ENCODE data around the gene SH2D7.
"Not testable (repeated sequence)": the region's sequence is repeated elsewhere in the genome, so short reads cannot be mapped to it uniquely, and the experiment has no call there.

Gene SH2D7

DNA sequence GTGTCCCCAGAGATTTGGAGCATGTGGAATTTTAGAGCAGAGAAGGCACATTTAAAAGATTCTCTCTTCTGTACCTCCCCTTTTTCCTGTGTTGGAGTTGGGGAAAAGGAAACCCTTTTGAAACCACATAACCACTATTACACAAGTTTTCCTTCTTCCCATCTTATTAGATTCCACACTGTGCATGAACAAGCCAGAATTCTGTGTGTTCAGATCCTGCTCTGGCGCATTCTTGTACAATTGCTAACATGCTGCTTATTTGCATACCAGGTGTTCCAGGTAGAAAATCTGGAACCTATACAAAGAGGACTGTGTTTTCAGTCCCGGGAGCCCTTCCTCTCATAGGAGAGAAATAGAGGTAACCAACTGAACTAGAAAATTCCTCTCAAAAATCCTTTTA, 41.4 kb downstream of the SH2D7 start:
- DNase-seq (ENCODE audit: low spot score), result no peak

- DNase-seq (ENCODE audit: low spot score), result no peak
These were observed 47.2 kb downstream of the SH2D7 start for GRCh38 chr15:78139578-78139977.

- DNase-seq (ENCODE audit: low spot score), result peak; percentile 37
These were observed 47.9 kb downstream of the SH2D7 start for GRCh38 chr15:78140292-78140691.

DNA sequence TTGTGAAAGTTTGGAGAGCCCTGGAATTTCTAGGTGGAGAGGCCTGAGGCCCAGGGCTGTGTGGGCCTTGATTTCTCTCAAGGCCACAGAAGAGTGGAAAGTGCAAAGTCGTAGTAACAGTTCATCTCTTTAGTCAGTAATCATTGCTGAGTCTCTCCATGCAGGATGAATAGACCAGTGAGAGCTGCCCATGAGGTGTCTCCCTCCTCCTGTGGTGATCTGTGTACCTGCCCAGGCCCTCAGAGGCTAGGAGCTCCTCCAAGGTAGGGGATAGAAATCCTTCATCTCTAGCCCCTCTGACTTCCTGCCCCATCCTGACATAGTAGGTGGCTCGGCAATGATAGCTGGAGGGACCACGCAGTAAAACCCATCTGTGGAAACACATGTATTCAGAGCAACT, 50.0 kb downstream of the SH2D7 start:
- DNase-seq (ENCODE audit: low spot score), result no peak

DNA sequence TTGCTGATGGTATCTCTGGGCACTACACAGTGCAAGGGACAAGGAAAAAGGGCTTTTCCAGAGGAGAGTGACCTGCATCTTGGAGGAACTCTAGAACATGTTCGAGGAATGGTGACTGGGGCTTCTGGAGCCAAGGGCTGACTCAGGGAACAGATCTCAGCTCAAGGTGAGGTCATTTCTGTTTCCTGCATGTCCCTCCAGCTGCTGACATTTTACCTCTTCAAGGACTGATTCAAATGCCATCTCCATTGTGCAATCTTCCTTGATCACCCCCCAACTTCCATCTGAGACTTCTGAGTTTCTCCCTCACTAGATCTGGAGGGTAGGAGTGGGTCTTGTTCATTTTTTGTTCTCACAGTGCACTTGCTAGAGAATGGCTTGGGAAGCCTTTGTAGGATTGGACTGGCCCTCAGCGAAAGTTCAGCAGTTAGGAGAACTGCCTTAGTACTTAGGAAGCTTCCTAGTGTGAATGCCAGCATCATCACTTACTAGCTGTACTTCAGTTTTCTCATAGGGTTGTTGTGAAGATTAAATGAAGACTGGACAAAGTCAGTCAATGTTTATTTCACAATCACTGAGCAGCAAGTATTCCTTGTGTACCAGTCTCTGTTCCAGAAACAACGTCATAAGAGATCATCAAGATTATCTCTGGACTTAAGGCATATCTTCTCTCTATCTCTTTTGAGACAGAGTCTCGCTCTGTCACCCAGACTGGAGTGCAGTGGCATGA, 54.2 kb downstream of the SH2D7 start:
- no peak for DNase-seq (ENCODE audit: low spot score)

GRCh38 chr15:78147566-78147965, 55.2 kb downstream of the SH2D7 start:
- DNase-seq (ENCODE audit: low spot score), result no peak

GRCh38 chr15:78148392-78149067, 56.2 kb downstream of the SH2D7 start:
- DNase-seq (ENCODE audit: low spot score), result no peak

- peak; percentile 92 for DNase-seq (ENCODE audit: low spot score)
These were observed 56.9 kb downstream of the SH2D7 start, which contains the start of gene IDH3A for GRCh38 chr15:78149068-78149804. Gene IDH3A, plus strand, starts transcription at chr15:78149362. Its CDS starts 42 bp downstream, at chr15:78149404.

DNA sequence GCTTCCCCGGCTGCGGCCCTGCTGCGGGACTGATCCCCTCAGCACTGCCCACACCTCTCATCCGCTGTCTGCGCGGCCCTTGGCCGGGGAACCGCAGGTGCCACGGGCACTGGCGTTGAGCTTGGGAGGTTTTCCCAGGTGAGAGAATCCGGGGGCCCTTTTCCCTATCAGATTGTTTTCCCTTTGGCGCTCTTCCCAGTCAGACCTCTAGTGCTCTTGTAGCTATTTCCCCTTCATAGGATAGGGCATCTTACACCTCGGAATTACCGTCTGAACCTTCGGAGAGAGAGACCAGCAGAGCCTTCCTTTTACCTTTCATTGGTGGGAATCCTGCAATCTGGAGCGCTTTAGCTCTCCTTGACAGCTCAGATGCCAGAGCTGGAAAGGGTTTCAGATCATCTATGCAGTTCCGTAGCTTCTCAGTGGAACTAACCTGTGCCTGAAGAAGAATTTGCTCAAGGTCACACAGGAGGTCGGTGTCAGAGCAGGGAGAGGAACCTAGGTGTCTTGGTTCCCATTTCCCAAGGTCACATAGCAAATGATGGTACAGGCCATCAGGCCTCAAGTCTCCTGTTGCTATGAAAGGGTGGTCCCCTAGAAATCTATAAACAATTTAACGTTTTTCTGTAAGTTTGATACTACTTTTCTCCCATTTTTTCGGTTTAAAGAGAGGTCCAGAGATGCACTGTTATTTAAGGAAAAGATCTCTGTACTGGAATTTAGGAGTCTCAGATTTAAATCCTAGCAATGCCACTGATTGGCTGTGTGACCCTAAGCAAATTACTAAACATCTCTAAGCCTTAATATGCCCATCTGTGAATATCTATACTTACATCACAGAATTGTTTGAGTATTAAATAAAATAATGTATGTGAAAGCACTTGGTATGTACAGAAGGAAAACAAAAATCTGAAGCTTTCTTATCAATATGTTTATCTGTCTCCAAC, 57.7 kb downstream of the SH2D7 start:
- no peak for DNase-seq (ENCODE audit: low spot score)

- not testable (repeated sequence) for DNase-seq (ENCODE audit: low spot score)
These were observed 58.7 kb downstream of the SH2D7 start for GRCh38 chr15:78151075-78151474.

Small RNA genes within 50 kb of the gene (small RNA-seq; reads per million reads assigned to genes)
- 0 reads per million in 2 experiments for gene RF00092
